Skeletal muscle tissue (tissue), 4 donors: ENCODE data around the gene ALDH18A1. TPM values are rescaled to one million over a fixed set of nuclear protein-coding genes. Genes with fewer than 3 reads are reported as not detected.

Source experiments
- H3K27ac ChIP-seq: one replicate; pipeline ENCODE4 v1.7.0; 2013; ENCODE audit warnings: mild to moderate bottlenecking, low read depth, low read length, inconsistent platforms
- H3K27me3 ChIP-seq, 3 donors: one replicate each; pipeline ENCODE4 v1.7.0; 2013; ENCODE audit warnings: low read length in 3 of 3; ENCODE audit not compliant: control insufficient read depth in 3 of 3, insufficient read depth in 3 of 3
- H3K36me3 ChIP-seq, 3 donors: one replicate each; pipeline ENCODE4 v1.7.0; 2013; ENCODE audit warnings: low read length in 3 of 3; ENCODE audit not compliant: control insufficient read depth in 3 of 3, insufficient read depth in 3 of 3
- H3K4me1 ChIP-seq, 3 donors: one replicate each; pipeline ENCODE4 v1.7.0; 2013; ENCODE audit warnings: low read length in 3 of 3, mild to moderate bottlenecking in 3 of 3; ENCODE audit not compliant: control insufficient read depth in 3 of 3, insufficient read depth in 3 of 3
- H3K4me3 ChIP-seq, 3 donors: one replicate each; pipeline ENCODE4 v1.7.0; 2013; ENCODE audit warnings: low read length in 3 of 3
- H3K9ac ChIP-seq, 3 donors: one replicate each; pipeline ENCODE4 v1.7.0; 2013; ENCODE audit warnings: low read length in 3 of 3, mild to moderate bottlenecking in 3 of 3, moderate library complexity in 2 of 3, low read depth in 1 of 3
- H3K9me3 ChIP-seq, 3 donors: one replicate each; pipeline ENCODE4 v1.7.0; 2013; ENCODE audit warnings: low read length in 3 of 3; ENCODE audit not compliant: control insufficient read depth in 3 of 3
- total RNA-seq: library from RNA; depleted of rRNA; stranded (reverse); fragments of >200 nt; gene quantifications from one replicate; pipeline ENCODE4 v1.2.3, GENCODE V29; 2014
- donor health status: Osteomylitis.

ALDH18A1 gene
- total RNA-seq, 1 donor from 2014 or later = 64.2 TPM

DNA sequence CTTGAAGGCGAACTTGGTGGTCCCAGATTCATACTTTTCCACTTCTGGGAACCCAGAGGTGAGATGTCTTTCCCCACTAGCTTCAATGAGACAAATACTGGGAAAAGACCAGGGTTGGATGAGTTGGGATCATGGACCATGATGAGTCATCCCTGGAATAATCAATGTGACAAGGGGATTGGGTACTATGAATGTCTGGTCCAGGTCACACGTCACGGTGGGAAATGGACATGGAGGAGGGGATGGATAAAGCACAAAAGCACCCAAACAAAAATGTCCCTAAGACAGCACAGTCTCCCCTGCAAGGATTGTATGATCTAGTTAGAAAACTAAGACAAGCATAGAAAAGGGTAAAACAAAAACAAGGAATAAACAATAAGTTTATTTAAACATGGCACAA lies 83.0 kb downstream of the ALDH18A1 start:
- H3K27ac ChIP-seq = no peak overlapping the region
- H3K9ac ChIP-seq = no peak overlapping the region
- H3K36me3 ChIP-seq = no peaks in the 10 kb centered on the region
- no peaks in the 10 kb centered on the region for H3K9me3 ChIP-seq
- no peaks in the 10 kb centered on the region for H3K27me3 ChIP-seq
- H3K4me1 ChIP-seq = peaks cover 13 to 24% (median 20%) of the 10 kb centered on the region in 3 donors
- no peak overlapping the region for H3K4me3 ChIP-seq

DNA sequence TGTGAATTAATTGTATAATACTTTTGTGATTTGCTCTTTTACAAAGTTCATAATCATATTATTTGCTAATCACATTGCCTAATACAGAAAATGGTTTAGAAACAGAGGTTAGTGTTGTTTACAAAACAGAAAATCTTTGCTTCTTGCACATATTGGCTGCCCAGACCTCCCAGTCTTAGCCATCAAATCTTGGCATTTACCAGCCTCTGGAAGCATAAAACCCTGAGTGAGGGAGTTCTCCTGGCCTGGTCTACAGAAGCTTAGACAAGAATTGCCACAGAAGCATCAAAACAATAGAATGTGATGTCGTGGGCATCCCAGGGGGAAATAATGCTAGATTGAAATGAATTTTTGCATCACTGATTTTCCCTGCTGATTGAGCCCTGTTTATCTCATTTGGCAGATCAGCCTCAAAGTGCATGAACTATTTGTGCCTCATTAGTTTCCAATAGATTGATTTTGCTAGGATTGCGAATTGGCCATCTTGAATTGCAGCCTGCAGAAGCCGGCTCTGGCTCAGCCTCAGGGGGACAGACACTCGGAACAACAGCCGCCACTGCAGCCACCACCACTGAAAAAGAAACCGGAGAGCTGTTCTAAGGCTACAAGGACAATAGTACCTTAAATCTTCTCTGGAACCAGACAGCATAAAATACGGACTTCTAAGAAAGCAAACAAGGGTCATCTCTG lies 84.2 kb downstream of the ALDH18A1 start:
- Histone ChIP-seq H3K27me3 (no peaks in the 10 kb centered on the region), H3K9ac (peak overlapping the region; percentile 42 to 58 (median 55)), H3K9me3 (no peaks in the 10 kb centered on the region), H3K27ac (no peak overlapping the region), H3K4me3 (peak overlapping the region; percentile 25 to 59 (median 55)), H3K4me1 (peaks cover 13 to 24% (median 20%) of the 10 kb centered on the region in 3 donors), H3K36me3 (no peaks in the 10 kb centered on the region)

DNA sequence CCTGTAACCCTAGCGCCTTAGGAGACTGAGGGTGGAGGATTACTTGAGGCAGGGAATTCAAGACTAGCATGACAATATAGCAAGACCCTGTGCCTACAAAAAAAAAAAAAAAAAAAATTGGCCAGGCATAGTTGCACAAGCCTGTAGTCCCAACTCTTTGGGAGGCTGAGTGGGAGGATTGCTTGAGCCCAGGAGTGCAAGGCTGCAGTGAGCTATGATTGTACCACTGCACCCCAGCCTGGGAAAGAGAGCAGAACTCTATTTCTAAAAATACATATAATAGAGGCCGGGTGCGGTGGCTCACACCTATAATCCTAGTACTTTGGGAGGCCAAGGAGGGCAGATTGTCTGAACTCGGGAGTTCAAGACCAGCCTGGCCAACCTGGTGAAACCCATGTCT lies 85.1 kb downstream of the ALDH18A1 start:
- no peaks in the 10 kb centered on the region for H3K27me3 ChIP-seq
- H3K9me3 ChIP-seq = no peaks in the 10 kb centered on the region
- H3K27ac ChIP-seq = no peak overlapping the region
- peaks cover 13 to 24% (median 20%) of the 10 kb centered on the region in 3 donors for H3K4me1 ChIP-seq
- no peak overlapping the region for H3K4me3 ChIP-seq
- no peaks in the 10 kb centered on the region for H3K36me3 ChIP-seq
- H3K9ac ChIP-seq = no peak overlapping the region

DNA sequence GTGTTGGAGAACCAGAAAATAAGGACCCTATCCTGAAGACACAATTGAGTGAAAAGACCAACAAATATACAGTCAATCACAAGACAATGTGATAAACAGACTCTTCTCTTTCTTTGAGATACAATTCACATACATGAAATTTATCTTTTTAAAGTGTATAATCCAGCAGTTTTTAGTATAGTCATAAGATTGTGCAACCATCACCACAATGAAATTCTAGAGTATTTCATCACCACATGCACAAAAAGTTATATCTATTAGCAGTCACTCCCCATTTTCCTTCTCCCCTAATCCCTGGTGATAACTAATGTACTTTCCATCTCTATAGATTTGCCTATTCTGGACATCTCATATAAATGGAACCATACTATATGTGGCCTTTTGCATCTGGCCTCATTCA lies 87.1 kb downstream of the ALDH18A1 start:
- H3K9ac ChIP-seq = no peak overlapping the region
- H3K4me3 ChIP-seq = no peak overlapping the region
- H3K9me3 ChIP-seq = no peaks in the 10 kb centered on the region
- H3K4me1 ChIP-seq = peaks cover 8 to 12% (median 10%) of the 10 kb centered on the region in 3 donors
- no peaks in the 10 kb centered on the region for H3K27me3 ChIP-seq
- H3K36me3 ChIP-seq = no peaks in the 10 kb centered on the region
- H3K27ac ChIP-seq = no peak overlapping the region

DNA sequence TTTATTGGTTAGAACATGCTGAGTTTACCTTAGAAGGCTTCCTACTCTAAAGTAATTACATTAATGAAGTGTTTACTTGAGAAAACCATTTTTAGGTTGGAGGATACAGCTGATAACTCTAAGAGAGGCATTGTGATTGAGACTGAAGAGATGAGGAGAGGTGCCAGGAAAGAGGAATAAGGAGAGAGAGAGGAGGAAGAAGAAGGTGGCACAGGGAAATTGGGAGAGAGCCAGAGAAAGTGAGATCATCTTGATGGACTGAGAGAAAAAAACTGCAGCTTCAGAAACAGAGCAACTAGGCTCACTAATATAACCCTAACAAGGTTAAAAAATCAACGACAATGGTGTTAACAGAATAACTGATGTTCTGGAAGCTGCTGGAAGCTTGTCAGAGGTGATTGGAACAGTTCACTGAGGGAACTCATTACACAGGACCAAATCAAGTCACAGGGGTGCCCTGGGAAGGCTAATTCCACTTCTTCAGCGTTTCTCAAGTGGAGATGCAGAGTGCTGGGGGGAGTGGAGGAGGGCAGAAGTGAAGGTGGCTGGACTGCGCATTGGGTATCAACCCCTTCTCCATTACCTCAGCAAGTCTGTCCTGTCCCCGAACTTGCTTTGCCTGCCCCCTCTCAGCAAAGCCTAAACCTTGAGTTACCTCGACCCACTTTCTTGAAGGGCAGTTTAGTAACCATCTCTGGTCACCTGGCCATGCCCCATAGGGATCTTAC lies 88.4 kb downstream of the ALDH18A1 start:
- Histone ChIP-seq H3K4me1 (peaks cover 4 to 6% (median 4%) of the 10 kb centered on the region in 3 donors), H3K9ac (no peak overlapping the region), H3K9me3 (no peaks in the 10 kb centered on the region), H3K27ac (no peak overlapping the region), H3K4me3 (no peak overlapping the region), H3K36me3 (no peaks in the 10 kb centered on the region), H3K27me3 (no peaks in the 10 kb centered on the region)

DNA sequence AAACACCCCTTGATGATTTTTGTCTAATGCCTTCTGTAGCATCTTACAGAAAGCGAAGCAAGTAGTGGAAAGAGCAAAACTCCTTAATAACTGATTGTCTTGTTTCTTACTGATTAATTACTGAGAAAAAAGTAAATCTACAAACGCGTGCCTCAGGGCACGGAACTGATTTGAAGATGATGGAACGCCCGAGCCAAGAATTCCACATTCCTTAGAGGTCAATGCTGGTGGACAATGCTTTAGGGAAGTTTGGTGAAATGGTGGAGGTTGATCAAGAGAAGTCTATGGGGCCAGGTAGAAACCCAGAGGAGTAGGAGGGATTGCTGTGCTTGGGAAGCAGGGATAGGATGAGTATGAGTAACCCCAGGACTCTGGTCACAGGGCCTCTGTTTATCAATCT lies 90.4 kb downstream of the ALDH18A1 start:
- Histone ChIP-seq H3K36me3 (no peaks in the 10 kb centered on the region), H3K9me3 (no peaks in the 10 kb centered on the region), H3K9ac (no peak overlapping the region), H3K27ac (no peak overlapping the region), H3K27me3 (no peaks in the 10 kb centered on the region), H3K4me3 (no peak overlapping the region), H3K4me1 (no peaks in the 10 kb centered on the region)

DNA sequence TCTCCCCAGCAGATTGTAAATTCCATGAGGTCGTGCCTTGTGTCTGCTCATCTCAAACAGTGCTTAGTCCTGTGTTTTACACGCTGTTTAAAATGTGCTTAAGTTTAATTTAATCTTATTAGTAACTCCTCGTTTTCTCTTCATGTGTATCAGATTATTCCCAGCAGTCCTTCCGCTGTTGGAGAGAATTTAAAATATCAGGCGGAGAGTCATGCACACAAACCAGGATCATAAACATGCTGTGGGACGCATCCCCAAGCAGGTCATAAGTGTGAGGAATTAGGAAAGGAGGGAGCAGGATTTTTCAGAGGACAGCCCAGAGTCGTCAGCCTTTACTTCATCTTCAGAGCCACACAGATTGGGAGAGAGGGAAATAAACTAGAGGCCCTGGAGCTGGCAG lies 91.2 kb downstream of the ALDH18A1 start:
- Histone ChIP-seq H3K36me3 (no peaks in the 10 kb centered on the region), H3K9ac (no peak overlapping the region), H3K27me3 (no peaks in the 10 kb centered on the region), H3K4me1 (peaks cover under 1 to 4% (median 3%) of the 10 kb centered on the region in 3 donors), H3K4me3 (no peak overlapping the region), H3K27ac (no peak overlapping the region), H3K9me3 (no peaks in the 10 kb centered on the region)

DNA sequence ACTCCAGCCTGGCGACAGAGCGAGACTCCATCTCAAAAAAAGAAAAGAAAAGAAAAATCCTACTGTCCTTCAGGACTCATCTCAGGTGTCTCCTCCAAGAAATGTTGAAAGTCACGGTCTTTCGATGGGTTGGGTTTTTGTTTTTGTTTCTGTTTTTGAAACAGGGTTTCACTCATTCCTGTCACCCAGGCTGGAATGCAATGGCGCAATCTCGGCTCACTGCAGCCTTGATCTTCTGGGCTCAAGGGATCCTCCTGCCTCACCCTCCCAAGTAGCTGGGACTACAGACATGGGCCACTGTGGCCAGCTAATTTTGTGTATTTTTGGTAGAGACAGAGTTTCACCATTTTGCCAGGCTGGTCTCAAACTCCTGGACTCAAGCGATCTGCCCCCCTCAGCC lies 92.2 kb downstream of the ALDH18A1 start:
- H3K36me3 ChIP-seq = no peaks in the 10 kb centered on the region
- no peak overlapping the region for H3K9ac ChIP-seq
- no peak overlapping the region for H3K4me3 ChIP-seq
- H3K27me3 ChIP-seq = no peaks in the 10 kb centered on the region
- no peak overlapping the region for H3K27ac ChIP-seq
- peaks cover 9 to 12% (median 10%) of the 10 kb centered on the region in 3 donors for H3K4me1 ChIP-seq
- H3K9me3 ChIP-seq = no peaks in the 10 kb centered on the region

DNA sequence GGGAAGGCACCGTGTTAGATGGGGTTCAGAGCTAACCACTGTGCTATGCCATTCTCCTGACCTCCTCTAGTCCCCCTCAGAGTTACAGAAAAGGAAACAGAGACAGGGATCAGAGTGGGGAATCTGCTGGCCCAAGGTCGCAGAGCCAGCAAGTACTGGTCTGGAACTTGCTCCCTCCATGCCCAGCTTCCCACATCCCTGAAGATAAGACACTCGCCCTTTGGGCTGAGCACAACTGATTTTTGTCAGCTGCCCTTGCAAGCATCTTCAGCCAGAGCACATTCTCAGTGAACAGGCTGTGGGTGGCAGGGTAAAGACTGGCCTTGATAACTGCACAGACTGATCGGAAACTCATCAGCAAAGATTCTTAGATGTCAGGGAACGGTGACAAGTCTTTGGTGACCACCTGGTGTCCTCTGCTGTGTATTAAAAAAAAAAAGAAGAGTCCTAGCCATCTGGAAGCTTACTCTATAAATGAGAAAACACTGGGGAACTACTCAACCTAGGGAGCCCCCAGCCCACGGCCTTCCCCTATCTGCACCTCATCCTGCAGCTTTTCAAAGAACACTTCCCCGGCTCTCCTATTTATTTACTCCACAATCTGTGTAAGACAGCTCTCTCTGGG lies 94.1 kb downstream of the ALDH18A1 start:
- no peaks in the 10 kb centered on the region for H3K9me3 ChIP-seq
- peaks cover 17 to 30% (median 18%) of the 10 kb centered on the region in 3 donors for H3K4me1 ChIP-seq
- H3K9ac ChIP-seq = no peak overlapping the region
- no peak overlapping the region for H3K27ac ChIP-seq
- H3K36me3 ChIP-seq = no peaks in the 10 kb centered on the region
- no peaks in the 10 kb centered on the region for H3K27me3 ChIP-seq
- H3K4me3 ChIP-seq = no peak overlapping the region

DNA sequence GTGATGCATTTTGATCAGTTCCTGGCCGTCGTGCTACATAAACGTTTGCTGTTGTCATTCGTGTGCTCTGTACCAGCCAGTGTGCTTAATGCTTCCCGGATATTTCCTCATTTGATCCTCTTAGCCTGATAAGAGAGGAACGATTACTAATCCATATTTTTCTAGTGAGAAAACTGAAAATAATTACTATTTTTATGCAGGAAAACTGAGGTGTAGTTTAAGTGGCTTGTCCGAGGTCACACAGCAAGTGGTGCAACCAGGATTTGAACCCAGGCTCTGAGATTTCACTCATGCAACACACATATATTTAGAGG lies 94.7 kb downstream of the ALDH18A1 start:
- Histone ChIP-seq H3K27me3 (no peaks in the 10 kb centered on the region), H3K4me1 (peaks cover 18 to 36% (median 21%) of the 10 kb centered on the region in 3 donors), H3K36me3 (no peaks in the 10 kb centered on the region), H3K27ac (peak overlapping the region; percentile 71), H3K4me3 (peak overlapping the region; percentile 59 to 67 (median 64)), H3K9ac (peak overlapping the region in 1 of 3 donors; percentile 58), H3K9me3 (no peaks in the 10 kb centered on the region)
